Ramos (cell line): ENCODE results near the gene PSME3.
"Not testable (repeated sequence)": the region's sequence is repeated elsewhere in the genome, so short reads cannot be mapped to it uniquely, and the experiment has no call there.

Experiments used
- in situ Hi-C: fragments of 300-500 bp; cut with MboI; formaldehyde crosslinking; loops from one replicate; pipeline ENCODE4 v1.14.3; 2022; ENCODE audit warnings: low sequenced_read_pairs; ENCODE audit not compliant: unreplicated experiment

The PSME3 gene

DNA sequence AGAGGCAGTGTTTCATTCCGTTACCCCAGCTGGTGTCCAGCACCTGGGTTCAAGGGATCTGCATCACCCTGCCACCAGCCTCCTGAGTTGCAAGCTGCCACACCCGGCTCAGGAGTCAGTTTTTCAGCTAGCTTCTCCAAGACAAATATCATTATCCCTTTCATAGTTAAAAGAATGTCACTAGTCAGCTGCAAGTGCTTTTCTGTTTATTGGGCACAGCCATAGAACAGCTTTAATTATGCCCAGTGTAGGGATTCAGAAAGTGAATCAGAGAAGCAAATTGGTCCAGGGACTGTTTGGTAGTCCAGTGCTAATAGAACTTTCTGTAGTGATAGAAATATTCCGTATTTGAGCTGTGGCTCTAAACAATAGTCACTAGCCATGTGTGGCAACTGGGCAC, 14.9 kb downstream of the PSME3 start:
- in situ Hi-C loops: loop anchor here (25.0 kb wide), 1 partner anchor 514 kb away; no protein-coding TSS in a partner anchor

DNA sequence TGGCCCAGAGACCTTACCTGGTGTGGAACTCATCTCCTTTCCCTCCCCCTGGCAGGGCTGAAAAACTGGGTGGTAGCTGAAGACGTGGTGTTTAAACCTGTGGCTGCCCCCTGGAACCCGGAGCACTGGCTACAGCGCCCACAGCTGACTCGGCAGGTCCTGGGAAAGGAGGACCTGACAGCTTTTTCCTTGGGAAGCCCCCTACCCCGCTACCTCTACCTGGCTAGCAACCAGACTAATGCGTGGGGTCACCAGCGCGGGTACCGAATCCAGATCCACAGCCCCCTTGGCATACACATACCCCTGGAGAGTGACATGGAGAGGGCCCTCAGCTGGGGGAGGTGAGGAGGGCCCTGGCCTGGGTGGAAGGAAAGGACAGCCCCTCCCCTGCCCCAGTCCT, 15.8 kb downstream of the PSME3 start:
- in situ Hi-C loops: loop anchor here (25.0 kb wide), 1 partner anchor 513 kb away; no protein-coding TSS in a partner anchor

DNA sequence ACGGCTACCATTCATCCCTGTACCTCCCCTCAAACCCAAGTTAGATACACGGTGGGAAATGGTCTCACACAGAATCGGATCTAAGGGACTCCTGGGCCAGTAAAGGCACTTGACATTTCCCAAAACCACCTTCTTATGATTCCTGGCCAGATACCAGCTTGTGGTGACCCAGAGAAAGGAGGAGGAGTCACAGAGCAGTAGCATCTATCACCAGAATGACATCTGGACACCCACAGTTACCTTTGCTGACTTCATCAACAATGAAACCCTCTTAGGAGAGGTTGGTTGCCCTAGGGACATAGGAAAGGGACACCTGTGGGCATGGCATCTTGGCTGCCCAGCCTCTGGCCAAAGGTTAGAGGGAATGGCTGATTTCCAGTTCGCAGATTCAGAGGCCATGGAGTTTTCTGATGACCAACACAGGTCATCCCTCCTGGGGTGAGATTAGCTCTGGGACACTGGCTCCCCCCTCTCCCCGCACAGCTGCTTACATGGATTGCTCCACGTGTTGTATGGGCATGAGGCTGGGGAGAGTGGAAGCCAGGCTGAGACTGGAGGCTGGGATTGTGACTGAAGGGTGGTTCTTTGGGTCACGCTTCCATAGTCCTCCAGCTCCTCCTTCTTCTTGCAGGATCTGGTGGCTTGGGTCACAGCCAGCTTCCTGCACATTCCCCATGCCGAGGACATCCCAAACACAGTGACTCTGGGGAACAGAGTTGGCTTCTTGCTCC, 16.4 kb downstream of the PSME3 start:
- in situ Hi-C loops: loop anchor here (25.0 kb wide), 1 partner anchor 513 kb away; no protein-coding TSS in a partner anchor

DNA sequence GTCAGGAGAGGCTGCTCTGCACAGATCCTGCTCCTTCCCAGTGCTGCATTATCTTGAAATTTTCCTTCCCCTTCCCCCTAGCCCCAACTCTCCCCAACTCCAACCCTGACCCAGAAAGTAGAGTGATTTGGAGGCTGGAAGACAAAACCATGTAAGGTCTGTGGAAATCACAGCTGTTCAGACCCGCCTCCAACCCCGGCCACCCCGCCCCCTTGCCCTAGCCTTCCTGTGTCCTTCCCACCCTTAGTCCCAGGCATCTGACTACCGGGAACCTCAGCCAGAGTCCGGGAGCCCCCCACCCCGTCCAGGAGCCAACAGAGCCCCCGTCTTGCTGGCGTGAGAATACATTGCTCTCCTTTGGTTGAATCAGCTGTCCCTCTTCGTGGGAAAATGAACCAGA, 17.8 kb downstream of the PSME3 start, which contains the start of gene AOC3:
AOC3 (plus strand) TSS at position 246 of the 400 bp plus-strand sequence; CDS start at position 391, 145 bp downstream.
- in situ Hi-C loops: no loop called here

DNA sequence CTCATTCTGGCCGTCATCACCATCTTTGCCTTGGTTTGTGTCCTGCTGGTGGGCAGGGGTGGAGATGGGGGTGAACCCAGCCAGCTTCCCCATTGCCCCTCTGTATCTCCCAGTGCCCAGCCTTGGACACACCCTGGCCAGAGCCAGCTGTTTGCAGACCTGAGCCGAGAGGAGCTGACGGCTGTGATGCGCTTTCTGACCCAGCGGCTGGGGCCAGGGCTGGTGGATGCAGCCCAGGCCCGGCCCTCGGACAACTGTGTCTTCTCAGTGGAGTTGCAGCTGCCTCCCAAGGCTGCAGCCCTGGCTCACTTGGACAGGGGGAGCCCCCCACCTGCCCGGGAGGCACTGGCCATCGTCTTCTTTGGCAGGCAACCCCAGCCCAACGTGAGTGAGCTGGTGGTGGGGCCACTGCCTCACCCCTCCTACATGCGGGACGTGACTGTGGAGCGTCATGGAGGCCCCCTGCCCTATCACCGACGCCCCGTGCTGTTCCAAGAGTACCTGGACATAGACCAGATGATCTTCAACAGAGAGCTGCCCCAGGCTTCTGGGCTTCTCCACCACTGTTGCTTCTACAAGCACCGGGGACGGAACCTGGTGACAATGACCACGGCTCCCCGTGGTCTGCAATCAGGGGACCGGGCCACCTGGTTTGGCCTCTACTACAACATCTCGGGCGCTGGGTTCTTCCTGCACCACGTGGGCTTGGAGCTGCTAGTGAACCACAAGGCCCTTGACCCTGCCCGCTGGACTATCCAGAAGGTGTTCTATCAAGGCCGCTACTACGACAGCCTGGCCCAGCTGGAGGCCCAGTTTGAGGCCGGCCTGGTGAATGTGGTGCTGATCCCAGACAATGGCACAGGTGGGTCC, 18.4 kb downstream of the PSME3 start:
- in situ Hi-C loops: not testable (repeated sequence)

DNA sequence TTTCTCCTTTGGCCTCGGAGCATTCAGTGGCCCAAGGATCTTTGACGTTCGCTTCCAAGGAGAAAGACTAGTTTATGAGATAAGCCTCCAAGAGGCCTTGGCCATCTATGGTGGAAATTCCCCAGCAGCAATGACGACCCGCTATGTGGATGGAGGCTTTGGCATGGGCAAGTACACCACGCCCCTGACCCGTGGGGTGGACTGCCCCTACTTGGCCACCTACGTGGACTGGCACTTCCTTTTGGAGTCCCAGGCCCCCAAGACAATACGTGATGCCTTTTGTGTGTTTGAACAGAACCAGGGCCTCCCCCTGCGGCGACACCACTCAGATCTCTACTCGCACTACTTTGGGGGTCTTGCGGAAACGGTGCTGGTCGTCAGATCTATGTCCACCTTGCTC, 19.2 kb downstream of the PSME3 start:
- in situ Hi-C loops: no loop called here

DNA sequence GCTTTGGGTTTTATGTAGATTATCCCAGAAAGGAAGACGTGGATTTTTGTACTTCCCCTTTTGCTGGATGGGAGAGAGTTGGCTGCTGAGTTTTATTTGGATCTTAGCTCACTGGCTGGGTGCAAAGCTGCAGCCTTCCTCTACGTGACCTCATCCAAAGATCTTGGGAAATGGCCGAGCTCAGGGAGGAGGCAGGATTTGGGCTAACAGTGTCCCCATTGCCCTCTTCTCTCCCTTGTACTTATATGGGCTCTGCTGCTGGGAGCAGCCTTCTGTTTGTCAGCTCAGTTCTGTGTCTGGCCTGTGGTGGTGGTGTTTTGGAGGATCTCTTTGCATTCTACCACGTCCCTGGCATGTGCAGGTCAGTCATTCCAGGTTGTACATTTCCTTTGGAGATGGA, 19.8 kb downstream of the PSME3 start:
- in situ Hi-C loops: no loop called here

DNA sequence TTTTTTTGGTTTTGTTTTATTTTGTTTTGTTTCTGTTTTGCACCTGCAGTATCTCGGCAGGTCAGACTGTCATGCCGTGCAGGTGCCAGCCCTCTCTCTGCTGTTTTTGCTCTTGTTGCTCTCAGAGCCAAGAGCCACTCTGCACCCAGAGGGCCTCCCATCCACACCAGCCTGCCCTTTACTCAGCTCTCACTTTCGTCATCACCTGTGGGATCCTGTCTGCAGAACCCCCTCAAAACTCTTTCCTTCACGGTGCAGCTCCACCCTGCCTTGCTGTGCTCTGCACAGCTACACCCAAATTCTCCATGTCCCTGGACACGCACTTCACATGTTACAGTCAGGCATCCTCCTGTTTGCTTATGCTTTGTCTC, 20.4 kb downstream of the PSME3 start:
- in situ Hi-C loops: no loop called here

DNA sequence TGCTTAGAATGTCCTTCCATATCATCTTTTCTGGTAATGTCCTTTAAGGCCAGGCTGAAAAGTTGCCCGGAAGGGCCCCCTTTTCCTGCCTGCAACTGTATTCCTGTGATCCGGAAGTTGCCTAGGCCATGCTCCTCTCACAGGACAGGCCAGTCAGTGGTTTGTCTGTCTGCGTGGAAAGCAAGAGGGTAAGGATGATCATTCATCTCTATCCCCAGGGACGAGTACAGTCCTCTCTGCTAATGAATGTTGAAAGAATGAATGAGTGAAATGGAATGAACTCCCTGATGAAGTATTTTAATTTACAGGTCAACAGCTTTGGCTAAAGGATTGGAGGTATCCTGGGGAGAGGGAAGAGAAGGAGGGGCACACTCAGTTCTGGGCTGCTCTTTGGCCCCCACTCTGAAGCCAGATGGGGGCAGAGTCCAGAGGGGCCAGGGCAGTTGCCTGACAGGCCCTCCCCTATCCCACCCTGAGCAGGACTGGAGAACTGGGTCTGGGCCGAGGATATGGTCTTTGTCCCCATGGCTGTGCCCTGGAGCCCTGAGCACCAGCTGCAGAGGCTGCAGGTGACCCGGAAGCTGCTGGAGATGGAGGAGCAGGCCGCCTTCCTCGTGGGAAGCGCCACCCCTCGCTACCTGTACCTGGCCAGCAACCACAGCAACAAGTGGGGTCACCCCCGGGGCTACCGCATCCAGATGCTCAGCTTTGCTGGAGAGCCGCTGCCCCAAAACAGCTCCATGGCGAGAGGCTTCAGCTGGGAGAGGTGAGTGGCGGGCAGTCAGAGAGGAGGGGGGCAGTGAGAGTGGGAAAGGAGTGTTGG, 21.0 kb downstream of the PSME3 start:
- in situ Hi-C loops: no loop called here

DNA sequence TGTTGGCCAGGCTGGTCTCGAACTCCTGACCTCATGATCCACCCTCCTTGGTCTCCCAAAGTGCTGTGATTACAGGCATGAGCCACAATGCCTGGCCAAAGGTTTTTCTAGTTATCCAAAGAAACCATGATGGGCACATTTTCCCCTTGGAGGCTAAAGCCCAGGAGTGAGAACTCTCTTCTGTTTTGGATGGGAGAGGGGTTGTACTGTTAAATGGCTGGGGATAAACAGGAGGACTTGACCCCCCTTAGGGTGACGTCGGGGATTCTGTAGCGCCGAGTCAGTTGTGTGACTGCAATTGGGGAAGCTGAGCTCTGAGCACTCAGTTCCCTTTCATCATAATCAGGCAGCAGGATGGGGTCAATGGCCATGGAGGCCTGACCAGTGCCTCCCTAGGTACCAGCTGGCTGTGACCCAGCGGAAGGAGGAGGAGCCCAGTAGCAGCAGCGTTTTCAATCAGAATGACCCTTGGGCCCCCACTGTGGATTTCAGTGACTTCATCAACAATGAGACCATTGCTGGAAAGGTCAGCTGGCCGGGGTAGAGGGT, 21.9 kb downstream of the PSME3 start:
- in situ Hi-C loops: no loop called here

DNA sequence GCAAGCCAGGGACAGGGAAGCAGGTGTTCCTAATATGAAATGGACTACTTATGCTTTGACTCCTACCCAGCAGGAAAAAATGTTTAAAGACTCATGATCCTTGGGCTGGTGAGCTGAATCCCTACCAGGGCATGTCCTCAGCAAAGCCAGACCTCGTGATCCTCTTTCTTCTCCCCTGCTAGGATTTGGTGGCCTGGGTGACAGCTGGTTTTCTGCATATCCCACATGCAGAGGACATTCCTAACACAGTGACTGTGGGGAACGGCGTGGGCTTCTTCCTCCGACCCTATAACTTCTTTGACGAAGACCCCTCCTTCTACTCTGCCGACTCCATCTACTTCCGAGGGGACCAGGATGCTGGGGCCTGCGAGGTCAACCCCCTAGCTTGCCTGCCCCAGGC, 22.9 kb downstream of the PSME3 start:
- in situ Hi-C loops: not testable (repeated sequence)

DNA sequence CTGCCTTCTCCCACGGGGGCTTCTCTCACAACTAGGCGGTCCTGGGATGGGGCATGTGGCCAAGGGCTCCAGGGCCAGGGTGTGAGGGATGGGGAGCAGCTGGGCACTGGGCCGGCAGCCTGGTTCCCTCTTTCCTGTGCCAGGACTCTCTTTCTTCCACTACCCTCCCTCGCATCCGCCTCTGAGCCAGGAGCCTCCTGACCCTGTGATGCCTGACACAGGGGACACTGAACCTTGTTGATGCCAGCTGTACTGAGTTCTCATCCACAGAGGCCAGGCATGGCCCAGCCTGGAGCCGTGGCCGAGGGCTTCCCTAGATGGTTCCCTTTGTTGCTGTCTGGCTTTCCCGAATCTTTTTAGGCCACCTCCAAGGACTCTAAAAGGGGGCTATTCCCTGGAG, 23.3 kb downstream of the PSME3 start:
- in situ Hi-C loops: not testable (repeated sequence)

DNA sequence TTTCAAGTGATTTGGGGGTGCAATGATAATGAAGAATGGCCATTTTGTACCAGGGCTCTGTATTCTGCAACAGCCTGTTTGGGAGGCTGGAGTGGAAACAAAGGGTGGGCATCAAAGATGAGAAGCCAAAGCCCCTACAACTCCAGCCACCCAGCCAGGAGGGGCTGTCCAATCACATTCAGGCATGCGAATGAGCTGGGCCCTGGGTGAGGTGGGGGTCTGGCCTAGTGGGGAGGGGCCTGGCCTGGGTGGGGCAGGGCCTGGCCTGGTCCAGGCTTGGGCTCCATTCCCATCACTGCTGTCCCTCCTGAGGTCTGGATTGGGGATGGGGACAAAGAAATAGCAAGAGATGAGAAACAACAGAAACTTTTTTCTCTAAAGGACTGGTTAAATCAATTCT, 24.2 kb downstream of the PSME3 start:
- in situ Hi-C loops: no loop called here

DNA sequence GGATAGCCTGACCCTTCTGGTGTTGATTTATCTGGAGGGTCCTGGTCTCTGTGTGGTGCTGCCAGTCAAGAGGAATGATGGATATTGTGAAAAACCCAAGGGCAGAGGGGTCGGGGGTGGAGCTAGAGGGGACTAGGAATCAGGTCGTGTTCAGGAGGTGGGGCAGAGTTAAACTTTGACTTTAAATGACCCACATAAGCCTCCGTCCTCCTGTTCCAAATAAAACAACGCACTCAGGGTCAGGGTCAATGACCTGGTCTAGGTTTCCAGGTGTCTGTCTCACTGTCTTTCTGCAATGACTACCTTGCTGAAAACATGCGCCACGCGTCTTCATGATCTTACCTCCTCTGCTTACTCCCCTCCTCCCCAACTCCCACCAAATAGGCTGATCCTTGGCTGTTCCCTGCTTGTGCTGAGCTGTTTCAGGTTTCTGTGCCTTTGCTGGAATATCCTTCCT, 32.5 kb downstream of the PSME3 start:
- in situ Hi-C loops: no loop called here

DNA sequence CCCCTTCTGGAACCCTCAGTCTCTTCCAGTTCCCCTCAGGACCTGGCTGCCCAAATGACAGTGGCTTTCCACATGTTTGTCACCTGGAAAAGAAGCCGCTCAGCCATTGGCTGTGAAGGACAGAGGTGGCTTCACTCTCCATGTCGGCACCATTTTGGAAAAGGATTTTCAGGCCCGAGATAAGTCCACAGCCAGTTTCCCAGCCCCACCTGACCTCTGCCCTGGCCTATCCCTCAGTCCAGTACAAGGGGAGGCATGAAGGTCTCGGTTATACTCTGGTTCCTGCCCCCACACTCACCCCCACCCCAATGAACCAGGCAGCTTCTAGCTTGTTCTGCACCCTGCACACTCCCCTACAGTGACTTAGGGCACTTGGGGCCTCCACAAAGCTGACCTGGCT, 33.0 kb downstream of the PSME3 start:
- in situ Hi-C loops: no loop called here

DNA sequence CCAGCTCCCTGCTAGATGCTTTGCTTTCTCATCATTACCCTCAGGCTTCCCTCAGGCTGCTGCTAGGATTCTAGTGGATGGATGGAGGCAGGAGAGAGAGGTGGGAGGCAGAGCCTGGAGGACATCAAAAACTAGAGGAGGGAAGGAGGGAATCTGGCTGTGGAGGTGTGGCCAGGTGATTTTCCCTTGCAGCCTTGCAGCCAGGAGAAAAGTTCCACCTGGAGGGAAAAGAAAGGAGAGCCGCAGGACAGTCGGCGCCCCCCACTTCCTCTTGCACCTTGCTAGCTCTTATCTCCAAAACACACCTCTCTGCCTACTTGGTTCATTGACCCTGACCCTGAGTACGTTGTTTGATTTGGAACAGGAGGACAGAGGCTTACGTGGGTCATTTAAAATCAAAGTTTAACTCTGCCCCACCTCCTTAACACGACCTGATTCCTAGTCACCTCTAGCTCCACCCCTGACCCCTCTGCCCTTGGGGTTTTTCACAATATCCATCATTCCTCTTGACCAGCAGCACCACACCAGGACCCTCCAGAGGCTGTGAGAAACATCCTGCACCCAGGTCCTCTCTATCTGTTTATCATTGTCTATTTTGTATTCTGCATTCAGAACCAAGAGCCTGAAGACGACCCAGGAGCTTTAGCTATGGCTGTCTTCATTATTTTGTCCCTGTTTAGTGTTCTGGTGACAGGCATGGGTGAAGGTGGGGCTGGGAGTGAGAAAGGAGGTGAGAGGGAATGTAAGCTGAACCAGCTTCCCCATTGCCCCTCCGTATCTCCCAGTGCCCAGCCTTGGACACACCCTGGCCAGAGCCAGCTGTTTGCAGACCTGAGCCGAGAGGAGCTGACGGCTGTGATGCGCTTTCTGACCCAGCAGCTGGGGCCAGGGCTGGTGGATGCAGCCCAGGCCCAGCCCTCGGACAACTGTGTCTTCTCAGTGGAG, 33.7 kb downstream of the PSME3 start:
- in situ Hi-C loops: no loop called here

DNA sequence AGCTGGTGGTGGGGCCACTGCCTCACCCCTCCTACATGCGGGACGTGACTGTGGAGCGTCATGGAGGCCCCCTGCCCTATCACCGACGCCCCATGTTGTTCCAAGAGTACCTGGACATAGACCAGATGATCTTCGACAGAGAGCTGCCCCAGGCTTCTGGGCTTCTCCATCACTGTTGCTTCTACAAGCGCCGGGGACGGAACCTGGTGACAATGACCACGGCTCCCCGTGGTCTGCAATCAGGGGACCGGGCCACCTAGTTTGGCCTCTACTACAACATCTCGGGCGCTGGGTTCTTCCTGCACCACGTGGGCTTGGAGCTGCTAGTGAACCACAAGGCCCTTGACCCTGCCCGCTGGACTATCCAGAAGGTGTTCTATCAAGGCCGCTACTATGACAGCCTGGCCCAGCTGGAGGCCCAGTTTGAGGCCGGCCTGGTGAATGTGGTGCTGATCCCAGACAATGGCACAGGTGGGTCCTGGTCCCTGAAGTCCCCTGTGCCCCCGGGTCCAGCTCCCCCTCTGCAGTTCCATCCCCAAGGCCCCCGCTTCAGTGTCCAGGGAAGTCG, 34.6 kb downstream of the PSME3 start:
- in situ Hi-C loops: not testable (repeated sequence)

DNA sequence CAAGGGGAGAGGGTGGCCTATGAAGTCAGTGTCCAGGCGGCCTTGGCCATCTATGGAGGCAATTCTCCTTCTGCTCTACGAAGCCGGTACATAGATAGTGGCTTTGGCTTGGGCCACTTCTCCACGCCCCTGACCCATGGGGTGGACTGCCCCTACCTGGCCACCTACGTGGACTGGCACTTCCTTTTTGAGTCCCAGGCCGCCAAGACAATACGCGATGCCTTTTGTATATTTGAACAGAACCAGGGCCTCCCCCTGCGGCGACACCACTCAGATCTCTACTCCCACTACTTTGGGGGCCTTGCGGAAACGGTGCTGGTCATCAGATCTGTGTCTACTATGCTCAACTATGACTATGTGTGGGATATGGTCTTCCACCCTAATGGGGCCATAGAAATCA, 35.1 kb downstream of the PSME3 start:
- in situ Hi-C loops: no loop called here

DNA sequence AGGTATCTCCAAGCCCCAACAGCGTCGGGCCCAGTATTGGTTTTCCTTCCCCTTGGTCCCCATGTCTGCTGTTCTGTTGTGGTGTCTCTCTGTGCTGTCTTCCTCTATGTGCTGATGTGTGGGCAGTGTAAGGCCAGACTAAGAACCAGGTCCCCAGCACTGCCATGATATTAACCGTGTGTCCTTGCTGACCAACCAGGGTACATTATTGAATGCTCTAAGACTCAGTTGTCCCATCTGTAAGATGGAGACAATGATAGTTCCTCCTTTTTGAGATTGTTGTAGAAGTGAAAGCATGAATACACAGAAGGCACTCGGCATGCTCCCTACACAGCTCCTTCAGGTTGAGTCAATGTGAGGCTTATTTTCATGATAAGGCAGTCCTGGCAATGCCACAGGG, 38.5 kb downstream of the PSME3 start:
- in situ Hi-C loops: no loop called here
